ENCODE measurements around the gene GRK5.

Gene GRK5

GRCh38 chr10:119386666-119387065, 179.3 kb downstream of the GRK5 start:
- DNase-seq (ENCODE audit: insufficient read length), result no peak
- FAIRE-seq, result no peak
- TF ChIP-seq TAF1 (IDR thresholded peaks at IDR 0.05; ENCODE audit: borderline replicate concordance, low read depth, low read length), result no peak
- no peak for TF ChIP-seq POLR2A (IDR thresholded peaks at IDR 0.05; ENCODE audit: low read depth, low read length)
- TF ChIP-seq POLR2AphosphoS5 (IDR thresholded peaks at IDR 0.05; ENCODE audit: low read depth, low read length), result no peak

- TF ChIP-seq POLR2AphosphoS5 (IDR thresholded peaks at IDR 0.05; ENCODE audit: low read depth, low read length) (no peak), TAF1 (IDR thresholded peaks at IDR 0.05; ENCODE audit: borderline replicate concordance, low read depth, low read length) (no peak), POLR2A (IDR thresholded peaks at IDR 0.05; ENCODE audit: low read depth, low read length) (no peak)
- DNase-seq (ENCODE audit: insufficient read length) (no peak), FAIRE-seq (no peak)
These were observed 181.5 kb downstream of the GRK5 start for GRCh38 chr10:119388849-119389345.

- TF ChIP-seq POLR2A (IDR thresholded peaks at IDR 0.05; ENCODE audit: low read depth, low read length), result no peak
- no peak for TF ChIP-seq TAF1 (IDR thresholded peaks at IDR 0.05; ENCODE audit: borderline replicate concordance, low read depth, low read length)
- no peak for TF ChIP-seq POLR2AphosphoS5 (IDR thresholded peaks at IDR 0.05; ENCODE audit: low read depth, low read length)
- DNase-seq (ENCODE audit: insufficient read length) (no peak), FAIRE-seq (no peak)
These were observed 184.3 kb downstream of the GRK5 start for GRCh38 chr10:119391440-119392251.

- DNase-seq (ENCODE audit: insufficient read length), result no peak
- FAIRE-seq, result no peak
- TF ChIP-seq POLR2A (IDR thresholded peaks at IDR 0.05; ENCODE audit: low read depth, low read length) (no peak), POLR2AphosphoS5 (IDR thresholded peaks at IDR 0.05; ENCODE audit: low read depth, low read length) (no peak), TAF1 (IDR thresholded peaks at IDR 0.05; ENCODE audit: borderline replicate concordance, low read depth, low read length) (no peak)
These were observed 185.6 kb downstream of the GRK5 start for GRCh38 chr10:119393019-119393418.

GRCh38 chr10:119393421-119393820, 186.1 kb downstream of the GRK5 start:
- no peak for FAIRE-seq
- TF ChIP-seq TAF1 (IDR thresholded peaks at IDR 0.05; ENCODE audit: borderline replicate concordance, low read depth, low read length) (no peak), POLR2AphosphoS5 (IDR thresholded peaks at IDR 0.05; ENCODE audit: low read depth, low read length) (no peak), POLR2A (IDR thresholded peaks at IDR 0.05; ENCODE audit: low read depth, low read length) (no peak)
- DNase-seq (ENCODE audit: insufficient read length), result no peak

GRCh38 chr10:119393845-119394244, 186.5 kb downstream of the GRK5 start:
- no peak for TF ChIP-seq TAF1 (IDR thresholded peaks at IDR 0.05; ENCODE audit: borderline replicate concordance, low read depth, low read length)
- no peak for TF ChIP-seq POLR2AphosphoS5 (IDR thresholded peaks at IDR 0.05; ENCODE audit: low read depth, low read length)
- TF ChIP-seq POLR2A (IDR thresholded peaks at IDR 0.05; ENCODE audit: low read depth, low read length), result no peak
- DNase-seq (ENCODE audit: insufficient read length) (no peak), FAIRE-seq (peak; percentile 60)

GRCh38 chr10:119394657-119395279, 187.4 kb downstream of the GRK5 start:
- TF ChIP-seq POLR2A (IDR thresholded peaks at IDR 0.05; ENCODE audit: low read depth, low read length) (no peak), TAF1 (IDR thresholded peaks at IDR 0.05; ENCODE audit: borderline replicate concordance, low read depth, low read length) (no peak), POLR2AphosphoS5 (IDR thresholded peaks at IDR 0.05; ENCODE audit: low read depth, low read length) (no peak)
- FAIRE-seq, result peak; percentile 56
- no peak for DNase-seq (ENCODE audit: insufficient read length)

- FAIRE-seq (no peak), DNase-seq (ENCODE audit: insufficient read length) (no peak)
- TF ChIP-seq POLR2AphosphoS5 (IDR thresholded peaks at IDR 0.05; ENCODE audit: low read depth, low read length) (no peak), TAF1 (IDR thresholded peaks at IDR 0.05; ENCODE audit: borderline replicate concordance, low read depth, low read length) (no peak), POLR2A (IDR thresholded peaks at IDR 0.05; ENCODE audit: low read depth, low read length) (no peak)
These were observed 188.1 kb downstream of the GRK5 start for GRCh38 chr10:119395280-119396007.

- DNase-seq (ENCODE audit: insufficient read length) (no peak), FAIRE-seq (peak; percentile 58)
- no peak for TF ChIP-seq TAF1 (IDR thresholded peaks at IDR 0.05; ENCODE audit: borderline replicate concordance, low read depth, low read length)
These were observed 188.8 kb downstream of the GRK5 start for GRCh38 chr10:119396008-119396708.

- DNase-seq (ENCODE audit: insufficient read length) (no peak), FAIRE-seq (no peak)
- no peak for TF ChIP-seq TAF1 (IDR thresholded peaks at IDR 0.05; ENCODE audit: borderline replicate concordance, low read depth, low read length)
- TF ChIP-seq POLR2A (IDR thresholded peaks at IDR 0.05; ENCODE audit: low read depth, low read length), result no peak
- TF ChIP-seq POLR2AphosphoS5 (IDR thresholded peaks at IDR 0.05; ENCODE audit: low read depth, low read length), result no peak
These were observed 189.3 kb downstream of the GRK5 start for GRCh38 chr10:119396709-119397071.

- FAIRE-seq (no peak), DNase-seq (ENCODE audit: insufficient read length) (no peak)
- TF ChIP-seq POLR2AphosphoS5 (IDR thresholded peaks at IDR 0.05; ENCODE audit: low read depth, low read length) (no peak), TAF1 (IDR thresholded peaks at IDR 0.05; ENCODE audit: borderline replicate concordance, low read depth, low read length) (no peak), POLR2A (IDR thresholded peaks at IDR 0.05; ENCODE audit: low read depth, low read length) (no peak)
These were observed 190.0 kb downstream of the GRK5 start for GRCh38 chr10:119397416-119397815.

Measured in GM12892 (cell line).